ENCODE data around the gene LAMA5. TPM values are rescaled to one million over a fixed set of nuclear protein-coding genes. Genes with fewer than 3 reads are reported as not detected.

LAMA5 gene
- polyA plus RNA-seq, 3 donors = 0.05 TPM; not detected in 2

DNA sequence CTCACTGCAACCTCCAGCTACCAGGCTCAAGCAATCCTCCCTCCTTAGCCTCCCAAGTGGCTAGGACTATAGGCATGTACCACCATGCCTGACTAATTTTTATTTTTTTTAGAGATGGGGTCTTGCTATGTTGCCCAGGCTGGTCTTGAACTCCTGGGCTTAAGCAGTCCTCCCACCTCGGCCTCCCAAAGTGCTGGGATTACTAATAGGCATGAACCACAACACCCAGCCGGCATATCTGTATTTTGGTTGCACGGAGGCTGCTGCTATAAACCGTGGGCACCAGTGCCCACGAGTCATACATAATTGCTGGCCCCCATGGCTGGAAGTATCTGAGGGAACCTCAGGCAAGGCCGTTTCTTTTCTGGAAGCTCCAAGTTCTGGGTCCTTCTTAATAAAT is 82.7 kb downstream of the LAMA5 start:
- Histone ChIP-seq H3K4me2 (replicated peaks; ENCODE audit: extremely low read depth, low read length, poor library complexity, severe bottlenecking) (no peak overlapping the region), H3K27me3 (ENCODE audit: control insufficient read depth in 2 of 2, insufficient read depth in 2 of 2, low read length in 2 of 2) (no peaks in the 10 kb centered on the region), H3K4me1 (ENCODE audit: control insufficient read depth in 1 of 2, insufficient read depth in 2 of 2, low read length in 2 of 2) (no peaks in the 10 kb centered on the region), H3K79me2 (ENCODE audit: insufficient read depth, low read length) (no peaks in the 10 kb centered on the region), H3K36me3 (replicated peaks in 1 of 2; ENCODE audit: control insufficient read depth in 1 of 2, insufficient read depth in 2 of 2, low read length in 2 of 2) (peaks cover 79 to 94% of the 10 kb centered on the region in 2 donors), H3K27ac (ENCODE audit: low read depth in 1 of 2, low read length in 2 of 2) (no peak overlapping the region), H3K4me3 (replicated peaks in 1 of 3; ENCODE audit: low read depth in 2 of 3, low read length in 3 of 3) (no peak overlapping the region), H3K9ac (ENCODE audit: insufficient read depth, low read length, poor library complexity, severe bottlenecking) (no peak overlapping the region), H4K20me1 (ENCODE audit: insufficient read depth, low read length) (no peaks in the 10 kb centered on the region), H3K9me3 (replicated peaks in 1 of 2; ENCODE audit: control insufficient read depth in 1 of 2, insufficient read depth in 1 of 2, low read length in 2 of 2) (no peaks in the 10 kb centered on the region), H2AFZ (ENCODE audit: insufficient read depth, low read depth, low read length, poor library complexity, severe bottlenecking) (no peak overlapping the region)
- TF ChIP-seq, protein P1, sequence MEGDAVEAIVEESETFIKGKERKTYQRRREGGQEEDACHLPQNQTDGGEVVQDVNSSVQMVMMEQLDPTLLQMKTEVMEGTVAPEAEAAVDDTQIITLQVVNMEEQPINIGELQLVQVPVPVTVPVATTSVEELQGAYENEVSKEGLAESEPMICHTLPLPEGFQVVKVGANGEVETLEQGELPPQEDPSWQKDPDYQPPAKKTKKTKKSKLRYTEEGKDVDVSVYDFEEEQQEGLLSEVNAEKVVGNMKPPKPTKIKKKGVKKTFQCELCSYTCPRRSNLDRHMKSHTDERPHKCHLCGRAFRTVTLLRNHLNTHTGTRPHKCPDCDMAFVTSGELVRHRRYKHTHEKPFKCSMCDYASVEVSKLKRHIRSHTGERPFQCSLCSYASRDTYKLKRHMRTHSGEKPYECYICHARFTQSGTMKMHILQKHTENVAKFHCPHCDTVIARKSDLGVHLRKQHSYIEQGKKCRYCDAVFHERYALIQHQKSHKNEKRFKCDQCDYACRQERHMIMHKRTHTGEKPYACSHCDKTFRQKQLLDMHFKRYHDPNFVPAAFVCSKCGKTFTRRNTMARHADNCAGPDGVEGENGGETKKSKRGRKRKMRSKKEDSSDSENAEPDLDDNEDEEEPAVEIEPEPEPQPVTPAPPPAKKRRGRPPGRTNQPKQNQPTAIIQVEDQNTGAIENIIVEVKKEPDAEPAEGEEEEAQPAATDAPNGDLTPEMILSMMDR (IDR thresholded peaks at IDR 0.05) = no peak
- intact Hi-C loops (cut with micrococcal nuclease) = no loop called here
- Mint-ChIP-seq H3K36me3 (peaks cover 84 to 93% of the 10 kb centered on the region in 2 donors), H3K27ac (no peak overlapping the region), H3K27me3 (ENCODE audit: low read depth in 3 of 3) (no peaks in the 10 kb centered on the region), H3K9me3 (peaks cover 0 to 3% (median 0%) of the 10 kb centered on the region in 7 donors), H3K4me1 (no peaks in the 10 kb centered on the region), H3K4me3 (no peak overlapping the region)
- WGBS (ENCODE audit: insufficient coverage) = 91% methylated on average over 5 of the region's 6 CpGs
- no peak for DNase-seq

DNA sequence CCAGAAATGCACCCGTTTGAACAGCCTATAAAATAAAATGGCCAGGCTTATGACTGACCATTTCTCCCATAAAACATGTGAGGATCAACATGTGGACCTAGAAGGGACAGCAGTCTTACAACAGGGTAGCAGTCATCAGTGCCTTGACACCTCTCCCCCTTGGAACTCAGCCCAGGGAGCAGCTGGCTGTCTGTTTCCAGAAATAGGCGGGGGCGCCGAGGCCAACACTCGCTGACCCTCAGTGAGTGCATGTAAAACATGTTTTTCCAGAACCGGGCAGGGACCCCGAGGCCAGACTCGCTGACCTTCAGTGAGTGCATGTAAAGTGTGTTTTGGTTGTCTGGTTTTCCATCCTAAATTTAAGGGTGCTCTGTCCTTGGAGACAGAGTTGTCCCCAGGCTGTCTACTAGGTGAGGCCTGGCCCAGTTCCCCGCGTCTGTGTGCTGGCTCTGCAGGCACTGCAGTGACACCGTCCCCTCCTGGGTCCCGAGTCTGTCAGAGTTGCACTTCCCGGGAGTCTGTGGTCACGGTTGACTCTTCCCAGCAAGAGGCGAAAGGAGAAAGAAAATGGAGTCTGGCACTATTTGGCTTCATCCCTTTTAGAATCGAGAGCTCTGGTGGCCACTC is 84.1 kb downstream of the LAMA5 start:
- Histone ChIP-seq H3K4me1 (ENCODE audit: control insufficient read depth in 1 of 2, insufficient read depth in 2 of 2, low read length in 2 of 2) (no peaks in the 10 kb centered on the region), H3K9me3 (replicated peaks in 1 of 2; ENCODE audit: control insufficient read depth in 1 of 2, insufficient read depth in 1 of 2, low read length in 2 of 2) (no peaks in the 10 kb centered on the region), H4K20me1 (ENCODE audit: insufficient read depth, low read length) (no peaks in the 10 kb centered on the region), H2AFZ (ENCODE audit: insufficient read depth, low read depth, low read length, poor library complexity, severe bottlenecking) (no peak overlapping the region), H3K27me3 (ENCODE audit: control insufficient read depth in 2 of 2, insufficient read depth in 2 of 2, low read length in 2 of 2) (no peaks in the 10 kb centered on the region), H3K4me2 (replicated peaks; ENCODE audit: extremely low read depth, low read length, poor library complexity, severe bottlenecking) (no peak overlapping the region), H3K27ac (ENCODE audit: low read depth in 1 of 2, low read length in 2 of 2) (no peak overlapping the region), H3K36me3 (replicated peaks in 1 of 2; ENCODE audit: control insufficient read depth in 1 of 2, insufficient read depth in 2 of 2, low read length in 2 of 2) (peaks cover 81 to 99% of the 10 kb centered on the region in 2 donors), H3K9ac (ENCODE audit: insufficient read depth, low read length, poor library complexity, severe bottlenecking) (no peak overlapping the region), H3K4me3 (replicated peaks in 1 of 3; ENCODE audit: low read depth in 2 of 3, low read length in 3 of 3) (no peak overlapping the region), H3K79me2 (ENCODE audit: insufficient read depth, low read length) (no peaks in the 10 kb centered on the region)
- Mint-ChIP-seq H3K9me3 (peaks cover 0 to 2% (median 0%) of the 10 kb centered on the region in 7 donors), H3K4me1 (no peaks in the 10 kb centered on the region), H3K36me3 (peaks cover 89 to 97% of the 10 kb centered on the region in 2 donors), H3K27me3 (ENCODE audit: low read depth in 3 of 3) (peaks cover 0 to 2% (median 0%) of the 10 kb centered on the region in 3 donors), H3K27ac (no peak overlapping the region), H3K4me3 (no peak overlapping the region)
- DNase-seq = no peak
- intact Hi-C loops (cut with micrococcal nuclease) = no loop called here
- WGBS (ENCODE audit: insufficient coverage) = over 99% methylated on average over 13 of the region's 16 CpGs
- TF ChIP-seq, protein P1 (IDR thresholded peaks at IDR 0.05) = no peak
